ENCODE measurements around the gene DNAJC27.

The DNAJC27 gene

DNA sequence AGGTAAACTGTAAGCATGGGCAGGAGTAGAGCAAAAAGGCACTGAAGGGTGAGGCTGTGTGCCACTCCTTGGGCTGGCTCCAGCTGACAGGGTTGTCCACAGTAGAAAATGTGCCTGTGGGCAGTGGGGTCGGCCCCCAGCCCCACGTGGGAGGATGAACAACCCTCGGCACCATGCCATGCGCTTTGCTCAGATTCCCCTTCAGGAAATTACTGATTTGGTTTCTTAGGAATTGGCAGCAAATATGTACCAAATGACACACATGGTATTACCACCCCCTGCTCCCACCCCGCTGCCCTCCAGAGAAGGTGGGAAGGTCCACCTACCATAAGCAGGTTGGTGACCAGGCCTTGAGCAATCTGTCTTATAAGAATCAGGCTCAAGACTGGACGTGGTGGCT is 65.3 kb downstream of the DNAJC27 start:
- no peak for DNase-seq

DNA sequence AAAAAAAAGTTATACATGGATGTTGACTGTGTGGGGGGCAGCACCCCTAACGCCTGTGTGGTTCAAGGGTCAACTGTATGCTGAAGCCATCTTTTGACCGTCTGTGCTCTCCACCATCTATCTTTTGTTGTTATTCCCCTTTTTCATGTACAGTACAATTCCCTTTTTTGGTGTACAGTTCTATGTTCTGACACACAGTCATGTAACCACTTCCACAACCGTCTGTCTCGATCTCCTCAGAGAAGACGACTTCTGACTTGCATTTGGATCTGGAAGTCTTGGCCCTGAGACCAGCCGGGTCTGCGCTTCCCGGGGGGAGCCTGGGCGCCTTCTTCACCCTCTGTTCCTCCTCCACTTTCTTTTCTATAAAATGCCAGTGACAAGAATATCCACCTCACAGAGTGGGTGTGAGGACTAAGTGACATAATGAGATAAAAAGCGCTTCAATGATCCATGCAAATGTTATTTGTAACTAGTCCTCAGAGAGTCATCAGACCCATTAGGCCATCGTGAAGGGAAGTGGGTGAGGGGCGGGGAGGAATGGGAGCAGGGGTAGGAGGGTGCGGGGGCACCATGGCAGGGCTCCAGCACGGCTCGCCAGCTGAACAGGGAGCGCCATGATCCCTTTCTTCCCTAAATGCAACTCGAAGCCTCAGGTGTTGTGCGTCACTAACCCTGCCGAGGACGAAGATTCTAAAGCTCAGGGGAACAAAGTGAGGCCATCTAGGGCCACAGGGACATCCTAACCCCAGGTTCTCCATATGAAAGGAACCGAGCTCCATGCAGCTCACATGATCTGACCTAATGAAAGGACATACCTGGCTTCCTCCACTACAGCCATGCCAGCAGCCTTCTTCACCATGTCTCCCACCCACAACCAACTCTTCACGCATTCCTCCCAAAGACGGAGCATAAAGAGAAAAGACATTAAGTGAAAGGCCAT is 68.3 kb downstream of the DNAJC27 start:
- no peak for DNase-seq

DNA sequence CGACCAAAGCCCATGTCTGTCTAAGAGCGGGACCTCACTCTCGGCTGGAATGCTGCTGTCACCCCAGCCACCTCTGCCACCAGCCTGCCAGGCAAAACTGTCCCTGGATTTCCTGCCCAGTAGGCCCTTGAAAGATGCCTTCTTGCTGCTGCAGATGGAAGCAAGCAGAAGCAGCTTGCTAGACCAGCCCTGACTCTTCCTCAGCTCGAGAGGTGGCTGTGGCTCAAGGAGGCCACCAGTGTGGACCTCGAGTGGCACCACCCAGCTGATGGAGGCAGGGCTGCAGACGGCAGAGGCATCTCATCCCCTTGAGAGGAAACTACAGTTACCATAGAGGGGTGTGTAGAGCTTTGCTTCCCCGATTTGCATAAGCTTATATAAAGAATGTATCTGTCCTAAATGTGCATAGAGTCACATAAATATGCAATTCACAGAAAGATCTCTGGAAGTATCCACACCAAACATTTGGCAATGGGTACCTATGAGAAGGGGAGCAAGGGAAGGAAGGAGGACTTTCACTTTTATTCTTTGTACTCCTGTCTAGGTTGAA is 72.3 kb downstream of the DNAJC27 start:
- no peak for DNase-seq

DNA sequence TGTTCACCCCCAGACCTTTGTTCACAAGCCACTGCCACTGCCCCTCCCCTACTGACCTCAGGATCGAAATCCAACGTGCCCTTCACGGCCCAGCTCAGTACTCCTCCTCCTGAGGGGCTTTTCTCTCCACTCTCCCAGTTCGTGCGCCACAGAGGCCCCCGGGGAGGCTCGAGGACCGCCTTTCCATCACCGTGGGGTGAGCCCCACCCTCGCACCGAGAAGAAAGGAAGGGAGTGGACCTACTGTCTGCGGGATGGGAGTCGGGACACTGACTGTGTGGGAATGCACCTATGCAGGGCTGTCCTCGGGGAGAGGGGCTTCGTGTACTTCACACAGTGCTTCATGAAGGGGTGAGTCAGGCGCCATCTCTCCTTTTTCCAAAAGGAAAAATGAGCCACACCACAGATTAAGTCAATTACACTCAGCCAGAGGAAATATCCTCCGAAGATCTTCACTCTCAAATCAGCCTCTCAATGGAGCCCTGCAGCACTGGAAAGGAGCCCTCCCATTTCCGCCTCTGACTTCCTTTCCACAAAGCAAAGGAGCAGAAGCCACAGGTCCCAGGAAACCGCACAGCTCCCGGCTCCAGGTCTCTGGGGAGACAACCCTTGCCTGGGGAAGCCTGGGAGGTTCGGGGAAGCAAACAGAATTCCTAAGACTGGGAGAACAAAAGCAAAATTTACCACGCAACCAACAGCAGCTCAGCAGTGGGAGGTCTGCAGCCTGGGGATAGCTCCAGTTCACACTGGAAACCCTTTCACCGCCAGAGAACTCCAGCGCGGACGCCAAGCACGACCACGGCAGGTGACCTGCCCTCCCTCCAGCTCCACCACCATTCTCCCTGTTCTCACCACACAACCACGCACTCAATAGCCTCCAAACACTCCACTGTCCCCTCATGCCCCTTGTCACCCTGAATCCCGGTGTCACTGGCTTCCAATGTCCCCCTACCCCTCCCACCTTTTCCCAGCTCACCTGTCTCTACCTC is 73.3 kb downstream of the DNAJC27 start:
- DNase-seq = no peak

DNA sequence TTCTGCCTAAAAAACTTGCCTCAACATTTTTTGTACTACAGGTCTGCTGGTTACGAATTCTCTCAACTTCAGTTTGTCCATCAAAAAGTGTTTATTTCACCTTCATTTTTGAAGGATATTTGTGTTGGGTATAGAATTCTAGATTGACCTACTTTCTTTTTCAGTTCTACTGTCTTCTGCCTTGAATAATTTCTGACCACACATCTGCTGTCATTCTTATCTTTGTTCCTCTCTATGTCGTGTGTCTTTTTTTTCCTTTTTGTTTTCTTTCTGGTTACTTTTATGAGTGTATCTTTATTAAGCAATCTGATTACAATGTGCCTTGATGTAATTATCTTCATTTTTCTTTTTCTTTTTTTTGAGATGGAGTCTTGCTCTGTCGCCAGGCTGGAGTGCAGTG is 77.0 kb downstream of the DNAJC27 start:
- no peak for DNase-seq

DNA sequence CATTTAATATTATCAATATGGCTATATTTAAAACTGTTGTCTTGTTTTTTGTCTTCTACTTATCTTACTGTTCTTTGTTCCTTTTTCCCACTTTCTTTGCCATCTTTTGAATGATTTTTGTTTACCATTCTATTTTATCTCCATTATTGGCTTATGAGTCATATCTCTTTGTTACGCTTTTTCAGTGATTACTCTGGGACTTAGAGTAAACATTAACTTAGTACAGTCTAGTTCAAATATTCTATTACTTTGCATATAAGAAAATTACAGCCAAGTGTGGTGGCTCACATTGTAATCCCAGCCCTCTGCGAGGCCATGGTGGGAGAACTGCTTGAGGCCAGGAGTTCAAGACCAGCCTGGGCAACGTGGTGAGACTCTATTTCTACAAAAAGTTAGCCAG is 77.8 kb downstream of the DNAJC27 start:
- DNase-seq = peak; percentile 3

Data from kidney glomerular epithelial cell (primary cell).